Measurements from ENCODE around the gene POU2F1. TPM values are rescaled to one million over a fixed set of nuclear protein-coding genes. Genes with fewer than 3 reads are reported as not detected.

The POU2F1 gene
- total RNA-seq, 3 donors from 2014 or later = 20.0 to 29.0 (median 21.0) TPM

DNA sequence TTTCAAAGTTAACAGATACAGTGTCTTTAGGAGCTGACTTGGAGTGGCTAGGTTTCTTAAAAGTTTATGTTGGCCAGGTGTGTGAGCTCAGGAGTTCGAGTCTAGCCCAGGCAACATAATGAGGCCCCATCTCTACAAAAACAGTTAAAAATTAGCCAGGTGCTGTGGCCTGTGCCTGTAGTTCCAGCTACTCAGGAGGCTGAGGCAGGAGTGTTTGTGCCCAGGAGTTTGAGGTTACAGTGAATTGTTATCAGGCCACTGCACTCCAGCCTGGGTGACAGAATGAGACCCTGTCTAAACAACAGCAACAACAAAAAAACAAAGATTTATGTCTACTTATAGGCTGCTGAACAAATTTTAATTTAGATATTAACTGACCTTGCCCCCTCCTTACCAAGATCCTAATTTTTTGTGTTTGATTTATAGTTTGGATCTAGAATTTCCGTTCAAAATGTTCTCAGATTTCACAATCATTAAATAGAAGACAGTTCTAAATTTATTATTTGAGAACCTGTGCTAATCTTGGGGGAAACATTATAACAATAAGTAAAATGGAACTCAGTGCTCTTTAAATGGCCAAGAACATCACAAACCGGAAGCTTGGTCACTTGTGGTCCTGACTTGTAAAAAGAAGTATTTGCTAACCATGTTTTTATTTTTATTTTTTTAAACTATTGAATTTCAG is 67.8 kb downstream of the POU2F1 start:
- Histone ChIP-seq H3K36me3 (no peaks in the 10 kb centered on the region), H3K4me1 (no peaks in the 10 kb centered on the region), H3K27me3 (no peaks in the 10 kb centered on the region), H3K4me3 (no peak overlapping the region), H3K27ac (no peak overlapping the region), H3K9me3 (no peaks in the 10 kb centered on the region)
- no peak for DNase-seq (ENCODE audit: low spot score in 2 of 2)
- TF ChIP-seq, protein P1, sequence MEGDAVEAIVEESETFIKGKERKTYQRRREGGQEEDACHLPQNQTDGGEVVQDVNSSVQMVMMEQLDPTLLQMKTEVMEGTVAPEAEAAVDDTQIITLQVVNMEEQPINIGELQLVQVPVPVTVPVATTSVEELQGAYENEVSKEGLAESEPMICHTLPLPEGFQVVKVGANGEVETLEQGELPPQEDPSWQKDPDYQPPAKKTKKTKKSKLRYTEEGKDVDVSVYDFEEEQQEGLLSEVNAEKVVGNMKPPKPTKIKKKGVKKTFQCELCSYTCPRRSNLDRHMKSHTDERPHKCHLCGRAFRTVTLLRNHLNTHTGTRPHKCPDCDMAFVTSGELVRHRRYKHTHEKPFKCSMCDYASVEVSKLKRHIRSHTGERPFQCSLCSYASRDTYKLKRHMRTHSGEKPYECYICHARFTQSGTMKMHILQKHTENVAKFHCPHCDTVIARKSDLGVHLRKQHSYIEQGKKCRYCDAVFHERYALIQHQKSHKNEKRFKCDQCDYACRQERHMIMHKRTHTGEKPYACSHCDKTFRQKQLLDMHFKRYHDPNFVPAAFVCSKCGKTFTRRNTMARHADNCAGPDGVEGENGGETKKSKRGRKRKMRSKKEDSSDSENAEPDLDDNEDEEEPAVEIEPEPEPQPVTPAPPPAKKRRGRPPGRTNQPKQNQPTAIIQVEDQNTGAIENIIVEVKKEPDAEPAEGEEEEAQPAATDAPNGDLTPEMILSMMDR (IDR thresholded peaks at IDR 0.05) = no peak
- TF ChIP-seq POLR2AphosphoS5 (IDR thresholded peaks at IDR 0.05) (no peak), POLR2A (IDR thresholded peaks at IDR 0.05) (no peak)
- intact Hi-C loops (cut with DNase I; ENCODE audit: low total_unique reads) = no loop called here

DNA sequence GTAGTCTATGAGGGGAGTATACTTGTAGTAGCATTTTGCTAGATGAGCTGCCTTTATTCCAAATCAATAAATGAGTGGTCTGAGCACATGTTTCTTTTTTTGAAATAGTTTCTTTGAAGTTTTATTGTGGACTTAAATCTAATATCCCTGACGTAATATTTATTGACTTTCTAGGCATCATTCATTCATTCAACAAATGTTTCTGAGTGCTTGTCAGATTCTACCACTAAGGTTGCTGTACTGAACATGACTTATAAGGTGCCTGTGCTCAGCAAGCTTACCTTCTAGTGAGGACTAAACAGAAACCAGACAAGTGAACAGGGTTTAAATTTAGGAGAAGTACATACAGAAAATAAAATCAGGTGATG is 68.4 kb downstream of the POU2F1 start:
- H3K4me1 ChIP-seq = no peaks in the 10 kb centered on the region
- no peak overlapping the region for H3K27ac ChIP-seq
- H3K4me3 ChIP-seq = no peak overlapping the region
- intact Hi-C loops (cut with DNase I; ENCODE audit: low total_unique reads) = no loop called here
- no peaks in the 10 kb centered on the region for H3K9me3 ChIP-seq
- no peaks in the 10 kb centered on the region for H3K36me3 ChIP-seq
- no peak for DNase-seq (ENCODE audit: low spot score in 2 of 2)
- H3K27me3 ChIP-seq = no peaks in the 10 kb centered on the region
- no peak for TF ChIP-seq POLR2AphosphoS5 (IDR thresholded peaks at IDR 0.05)
- TF ChIP-seq POLR2A (IDR thresholded peaks at IDR 0.05) = no peak
- TF ChIP-seq, protein P1 (IDR thresholded peaks at IDR 0.05) = no peak

DNA sequence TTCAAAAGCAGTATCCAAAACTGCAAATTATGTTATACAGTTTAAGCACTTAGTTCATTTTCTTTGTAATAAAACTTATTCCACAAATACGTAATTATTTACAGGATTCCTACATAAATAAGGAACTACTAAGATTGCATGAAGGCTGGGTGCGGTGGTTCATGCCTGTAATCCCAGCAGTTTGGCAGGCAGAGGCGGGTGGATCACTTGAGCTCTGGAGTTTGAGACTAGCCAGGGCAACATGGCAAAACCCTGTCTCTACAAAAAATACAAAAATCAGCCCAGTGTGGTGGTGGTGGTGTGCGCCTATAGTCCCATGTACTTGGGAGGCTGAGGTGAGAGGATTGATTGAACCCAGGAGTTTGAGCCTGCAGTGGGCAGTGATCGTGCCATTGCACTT is 69.3 kb downstream of the POU2F1 start:
- TF ChIP-seq, protein P1 (IDR thresholded peaks at IDR 0.05) = no peak
- TF ChIP-seq POLR2AphosphoS5 (IDR thresholded peaks at IDR 0.05) = no peak
- TF ChIP-seq POLR2A (IDR thresholded peaks at IDR 0.05) = no peak
- no peaks in the 10 kb centered on the region for H3K4me1 ChIP-seq
- no peak overlapping the region for H3K4me3 ChIP-seq
- no peaks in the 10 kb centered on the region for H3K27me3 ChIP-seq
- intact Hi-C loops (cut with DNase I; ENCODE audit: low total_unique reads) = no loop called here
- no peak for DNase-seq (ENCODE audit: low spot score in 2 of 2)
- H3K9me3 ChIP-seq = no peaks in the 10 kb centered on the region
- H3K36me3 ChIP-seq = no peaks in the 10 kb centered on the region
- no peak overlapping the region for H3K27ac ChIP-seq

DNA sequence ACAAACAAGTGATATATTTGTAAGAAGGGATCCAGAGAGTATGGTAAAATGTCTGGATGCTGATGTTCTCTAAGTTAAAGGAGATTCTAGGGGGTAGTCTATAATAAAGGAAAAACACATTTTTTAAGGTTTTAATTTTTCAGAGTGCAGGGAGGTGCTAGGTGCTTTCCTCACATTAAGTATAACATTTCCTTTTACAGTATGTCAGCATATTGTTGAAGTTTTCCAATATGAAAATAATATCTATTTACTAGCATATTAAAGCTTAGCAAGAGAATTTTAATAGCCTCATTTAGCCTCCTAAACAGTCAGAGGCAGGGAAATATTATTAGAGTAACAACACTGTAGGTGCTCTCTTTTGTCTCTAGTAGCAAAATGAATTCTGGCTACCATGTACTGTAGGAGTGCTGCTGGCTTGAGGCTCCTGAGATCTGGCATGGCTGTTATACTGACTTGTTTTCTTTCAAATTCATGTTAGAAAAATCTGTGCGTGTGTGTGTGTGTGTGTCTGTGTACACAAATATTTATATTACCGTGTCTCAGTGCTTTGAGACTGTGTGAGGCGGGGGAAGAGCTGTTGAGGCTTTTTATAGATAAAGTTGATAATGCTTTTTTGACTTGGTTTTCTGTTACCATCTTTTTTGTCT is 71.0 kb downstream of the POU2F1 start:
- no peak for DNase-seq (ENCODE audit: low spot score in 2 of 2)
- no peak overlapping the region for H3K27ac ChIP-seq
- TF ChIP-seq POLR2A (IDR thresholded peaks at IDR 0.05) (no peak), POLR2AphosphoS5 (IDR thresholded peaks at IDR 0.05) (no peak)
- TF ChIP-seq, protein P1 (IDR thresholded peaks at IDR 0.05) = no peak
- H3K9me3 ChIP-seq = no peaks in the 10 kb centered on the region
- no peak overlapping the region for H3K4me3 ChIP-seq
- no peaks in the 10 kb centered on the region for H3K36me3 ChIP-seq
- H3K4me1 ChIP-seq = no peaks in the 10 kb centered on the region
- intact Hi-C loops (cut with DNase I; ENCODE audit: low total_unique reads) = no loop called here
- H3K27me3 ChIP-seq = no peaks in the 10 kb centered on the region

DNA sequence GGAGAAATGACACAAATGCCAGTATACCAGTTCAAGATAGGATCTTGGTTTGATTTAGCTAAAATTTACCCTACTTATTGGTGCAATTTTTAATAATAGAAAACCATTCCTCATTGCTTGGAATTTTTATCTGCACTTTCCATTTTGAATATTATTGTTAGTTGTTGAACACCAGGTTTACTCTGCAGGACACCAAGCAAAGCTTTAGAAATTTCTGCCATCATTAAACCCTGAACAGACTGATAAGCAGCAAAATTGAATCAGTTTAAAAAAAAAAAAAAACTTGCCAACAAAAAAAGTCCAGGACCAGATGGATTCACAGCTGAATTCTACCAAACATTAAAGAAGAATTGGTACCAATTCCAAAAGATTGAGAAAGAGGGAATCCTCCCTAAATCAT is 71.5 kb downstream of the POU2F1 start:
- intact Hi-C loops (cut with DNase I; ENCODE audit: low total_unique reads) = no loop called here
- Histone ChIP-seq H3K4me3 (no peak overlapping the region), H3K27ac (no peak overlapping the region), H3K27me3 (no peaks in the 10 kb centered on the region), H3K9me3 (no peaks in the 10 kb centered on the region), H3K4me1 (no peaks in the 10 kb centered on the region), H3K36me3 (no peaks in the 10 kb centered on the region)
- no peak for DNase-seq (ENCODE audit: low spot score in 2 of 2)
- TF ChIP-seq, protein P1 (IDR thresholded peaks at IDR 0.05) = no peak
- no peak for TF ChIP-seq POLR2AphosphoS5 (IDR thresholded peaks at IDR 0.05)
- TF ChIP-seq POLR2A (IDR thresholded peaks at IDR 0.05) = no peak
